GM19351 (cell line): ENCODE measurements around the gene SPATA31D3.
"Not testable (repeated sequence)": the region's sequence is repeated elsewhere in the genome, so short reads cannot be mapped to it uniquely, and the experiment has no call there.

Source experiments
- ATAC-seq: cut with Tn5 transposase; IDR thresholded peaks from one replicate; pipeline ENCODE4 v1.9.1; 2021; ENCODE audit warnings: mild to moderate bottlenecking, moderate library complexity; ENCODE audit not compliant: unreplicated experiment

Gene SPATA31D3

DNA sequence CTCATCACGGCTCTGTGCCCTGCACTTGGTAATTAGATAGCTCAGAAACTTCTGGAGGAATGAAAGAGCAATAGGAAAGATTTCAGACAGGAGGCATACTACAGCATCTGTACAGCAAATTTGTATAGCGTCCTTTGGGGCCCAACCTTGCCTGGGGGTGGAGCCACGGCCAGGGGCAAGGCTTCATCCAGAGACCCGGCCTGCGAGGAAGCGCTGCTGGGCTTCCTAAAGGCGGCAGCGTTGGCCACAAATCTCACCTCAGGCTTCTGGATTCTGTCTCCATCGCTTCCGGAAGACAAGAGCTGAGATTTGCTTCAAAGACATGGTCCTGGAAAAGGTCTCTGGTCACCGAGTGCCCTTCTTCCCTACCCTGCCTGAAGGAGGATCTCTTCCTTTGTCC, 33.1 kb downstream of the SPATA31D3 start:
- no peak for ATAC-seq

- peak; percentile 88 for ATAC-seq
Measured at GRCh38 chr9:81979196-81979595, 35.9 kb downstream of the SPATA31D3 start.

GRCh38 chr9:81980568-81980967, 37.3 kb downstream of the SPATA31D3 start:
- no peak for ATAC-seq

DNA sequence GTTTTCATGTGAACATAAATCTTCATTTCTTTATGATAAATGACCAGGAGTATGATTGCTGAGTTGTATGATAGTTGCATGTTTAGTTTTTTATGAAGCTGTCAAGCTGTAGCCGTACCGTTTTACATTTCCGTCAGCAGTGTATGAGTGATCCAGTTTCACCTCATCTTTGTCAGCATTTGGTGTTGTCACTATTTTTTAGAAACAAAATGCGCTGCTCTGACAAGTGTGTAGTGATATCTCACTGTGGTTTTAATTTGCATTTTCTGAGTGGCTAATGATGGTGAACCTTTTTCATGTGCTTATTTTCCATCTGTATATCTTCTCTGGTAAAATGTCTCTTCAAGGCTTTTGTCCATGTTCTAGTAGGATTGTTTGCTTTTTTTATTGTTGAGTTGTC, 38.6 kb downstream of the SPATA31D3 start:
- peak; percentile 59 for ATAC-seq

DNA sequence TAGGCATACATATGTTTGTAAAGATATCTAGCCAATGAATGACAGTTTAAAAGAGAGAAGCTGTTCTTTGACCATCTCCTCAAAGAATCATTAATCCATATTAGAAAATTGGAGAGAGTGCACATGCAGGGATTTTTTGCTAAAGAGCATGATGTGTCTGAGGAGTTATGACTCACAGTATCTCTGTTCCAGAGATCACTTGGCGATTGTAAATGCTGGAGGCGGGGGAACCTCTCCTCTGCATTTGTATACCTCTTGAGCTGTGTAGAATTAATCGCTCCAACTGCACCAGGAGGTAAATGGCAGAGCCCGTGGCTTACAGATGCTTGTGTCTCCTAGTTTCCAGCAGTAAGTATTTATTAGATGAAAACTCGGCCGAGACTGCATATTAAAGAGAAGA, 41.6 kb downstream of the SPATA31D3 start:
- ATAC-seq: no peak

DNA sequence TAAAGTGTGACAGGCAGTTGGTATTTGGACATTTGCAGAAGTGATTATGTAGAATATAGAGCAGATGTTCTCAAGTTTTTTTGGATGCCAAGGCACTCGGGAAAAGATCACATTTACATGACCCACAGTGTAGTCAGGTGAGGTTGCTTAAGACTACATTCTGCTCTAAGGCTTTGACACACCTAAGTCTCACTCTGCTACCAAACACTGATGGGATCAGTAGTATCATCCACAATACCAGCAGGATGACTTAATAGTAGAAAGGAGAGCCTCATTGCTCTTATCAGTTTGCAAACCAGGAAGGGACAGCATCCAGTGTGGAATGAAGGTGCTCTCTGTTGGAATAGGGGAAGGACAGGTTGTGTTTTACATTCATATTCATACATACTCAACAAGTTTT, 42.8 kb downstream of the SPATA31D3 start:
- ATAC-seq: no peak

- ATAC-seq: not testable (repeated sequence)
Measured at GRCh38 chr9:81988472-81988871, 45.2 kb downstream of the SPATA31D3 start, which contains the start of gene SPATA31D1. Gene SPATA31D1 (plus strand): TSS chr9:81988772. CDS start chr9:81988819, 47 bp downstream.

GRCh38 chr9:81989700-81990099, 46.4 kb downstream of the SPATA31D3 start:
- ATAC-seq: peak; percentile 75

GRCh38 chr9:81993656-81994055, 50.4 kb downstream of the SPATA31D3 start:
- ATAC-seq: no peak
